ENCODE data around the gene DSCAML1.

- TF ChIP-seq CTCF (IDR thresholded peaks at IDR 0.05; ENCODE audit: insufficient read depth, low read depth, low read length) (no peak), EZH2 (IDR thresholded peaks at IDR 0.05; ENCODE audit: insufficient read depth, low read length) (no peak)
Measured at GRCh38 chr11:117638911-117639543, 158.0 kb downstream of the DSCAML1 start.
